WERI-Rb-1 (cell line): ENCODE data around the gene URB2.

Experiments
- DNase-seq: peaks from one replicate; pipeline ENCODE4 v3.0.0-alpha.2; 2020
- H3K27ac ChIP-seq: fragments of 250-450 bp; sonication (Bioruptor Pico); 2 replicates; pipeline ENCODE4 v1.5.1; 2020; ENCODE audit warnings: mild to moderate bottlenecking, moderate library complexity
- H3K27me3 ChIP-seq: fragments of 250-450 bp; sonication (Bioruptor Pico); 2 replicates; pipeline ENCODE4 v1.5.1; 2021; ENCODE audit warnings: mild to moderate bottlenecking, low read depth, moderate library complexity; ENCODE audit not compliant: insufficient read depth, severe bottlenecking
- H3K36me3 ChIP-seq: fragments of 250-450 bp; sonication (Bioruptor Pico); 2 replicates; pipeline ENCODE4 v1.5.1; 2020; ENCODE audit warnings: mild to moderate bottlenecking, moderate library complexity
- H3K4me3 ChIP-seq: 2 replicates; pipeline ENCODE4 v1.5.1; 2011; ENCODE audit warnings: low read depth, mild to moderate bottlenecking, control low read depth, low read length
- H3K9me3 ChIP-seq: fragments of 250-450 bp; sonication (Bioruptor Pico); 2 replicates; pipeline ENCODE4 v1.5.1; 2021; ENCODE audit warnings: mild to moderate bottlenecking, moderate library complexity; ENCODE audit not compliant: severe bottlenecking
- CTCF ChIP-seq: IDR thresholded peaks from 2 replicates; pipeline ENCODE4 v1.5.1; 2011; ENCODE audit warnings: low read depth, mild to moderate bottlenecking, control low read depth, inconsistent platforms, low read length

The URB2 gene

GRCh38 chr1:229689273-229689672 lies 63.2 kb downstream of the URB2 start:
- H3K4me3 ChIP-seq: no peak overlapping the region
- H3K27ac ChIP-seq: no peak overlapping the region
- DNase-seq: no peak
- H3K9me3 ChIP-seq: no peaks in the 10 kb centered on the region
- TF ChIP-seq CTCF: no peak
- no peaks in the 10 kb centered on the region for H3K27me3 ChIP-seq
- H3K36me3 ChIP-seq: no peaks in the 10 kb centered on the region

- no peak for TF ChIP-seq CTCF
- no peak for DNase-seq
- Histone ChIP-seq H3K36me3 (no peaks in the 10 kb centered on the region), H3K4me3 (no peak overlapping the region), H3K27me3 (no peaks in the 10 kb centered on the region), H3K9me3 (no peaks in the 10 kb centered on the region), H3K27ac (no peak overlapping the region)
These were observed 63.9 kb downstream of the URB2 start for GRCh38 chr1:229689904-229690303.

GRCh38 chr1:229690662-229691061 lies 64.6 kb downstream of the URB2 start:
- no peak overlapping the region for H3K27ac ChIP-seq
- H3K36me3 ChIP-seq: no peaks in the 10 kb centered on the region
- no peak for DNase-seq
- no peak overlapping the region for H3K4me3 ChIP-seq
- H3K27me3 ChIP-seq: no peaks in the 10 kb centered on the region
- TF ChIP-seq CTCF: no peak
- no peaks in the 10 kb centered on the region for H3K9me3 ChIP-seq

GRCh38 chr1:229691362-229691761 lies 65.3 kb downstream of the URB2 start:
- Histone ChIP-seq H3K36me3 (no peaks in the 10 kb centered on the region), H3K9me3 (no peaks in the 10 kb centered on the region), H3K27ac (no peak overlapping the region), H3K4me3 (no peak overlapping the region), H3K27me3 (no peaks in the 10 kb centered on the region)
- DNase-seq: no peak
- TF ChIP-seq CTCF: no peak

- Histone ChIP-seq H3K36me3 (no peaks in the 10 kb centered on the region), H3K27ac (no peak overlapping the region), H3K4me3 (no peak overlapping the region), H3K9me3 (no peaks in the 10 kb centered on the region), H3K27me3 (no peaks in the 10 kb centered on the region)
- TF ChIP-seq CTCF: no peak
- no peak for DNase-seq
These were observed 67.3 kb downstream of the URB2 start for GRCh38 chr1:229693129-229693900.

GRCh38 chr1:229694053-229694693 lies 68.1 kb downstream of the URB2 start:
- no peaks in the 10 kb centered on the region for H3K36me3 ChIP-seq
- peak; percentile 69 for DNase-seq
- H3K4me3 ChIP-seq: no peak overlapping the region
- no peaks in the 10 kb centered on the region for H3K9me3 ChIP-seq
- peak overlapping the region; percentile 19 for H3K27ac ChIP-seq
- no peak for TF ChIP-seq CTCF
- no peaks in the 10 kb centered on the region for H3K27me3 ChIP-seq
